Natural killer cell treated with Interleukin-12 subunit alpha and Interleukin-12 subunit beta and Interleukin-15 and Interleukin-18, amount 100 ng/mL, for 72 hours (primary cell): Measurements from ENCODE around the gene PLA2G6. TPM values are rescaled to one million over a fixed set of nuclear protein-coding genes. Genes with fewer than 3 reads are reported as not detected.
A peak's percentile ranks its signal among the peaks of the same experiment; 100 is the strongest.

ENCODE experiments used
- ATAC-seq, 2 donors: fragments of 150-1000 bp; cut with Tn5 transposase in 1 of 2; sonication (Bioruptor Pico), chemical (Tn5 transposase) in 1 of 2; 2 replicates each; pipeline ENCODE4 v1.10.0; 2021
- DNase-seq: peaks from one replicate; pipeline ENCODE4 v3.0.0; 2022; ENCODE audit warnings: low spot score
- H3K27ac Mint-ChIP-seq, 2 donors: 1 replicate in 1 of 2; 2 replicates in 1 of 2; pipeline ENCODE4 v1.8.0; 2022; ENCODE audit warnings: mixed read lengths in 2 of 2, mild to moderate bottlenecking in 1 of 2, moderate library complexity in 1 of 2
- H3K27me3 Mint-ChIP-seq, 2 donors: 1 replicate in 1 of 2; 2 replicates in 1 of 2; pipeline ENCODE4 v1.8.0; 2022; ENCODE audit warnings: mixed read lengths in 2 of 2
- H3K36me3 Mint-ChIP-seq: one replicate; pipeline ENCODE4 v1.8.0; 2022; ENCODE audit warnings: mixed read lengths
- H3K4me1 Mint-ChIP-seq, 2 donors: 1 replicate in 1 of 2; 2 replicates in 1 of 2; pipeline ENCODE4 v1.8.0; 2022; ENCODE audit warnings: low read depth in 2 of 2, mixed read lengths in 2 of 2, mild to moderate bottlenecking in 1 of 2
- H3K4me3 Mint-ChIP-seq: one replicate; pipeline ENCODE4 v1.8.0; 2022; ENCODE audit warnings: mixed read lengths
- H3K9me3 Mint-ChIP-seq: 2 replicates; pipeline ENCODE4 v1.8.0; 2022; ENCODE audit warnings: mixed read lengths
- total RNA-seq, 2 donors: library from RNA; stranded (reverse); gene quantifications; one replicate each; pipeline ENCODE4 v1.2.3, GENCODE V29; 2022

The PLA2G6 gene
- total RNA-seq, 2 donors from 2014 or later = 24.5 to 40.1 TPM

DNA sequence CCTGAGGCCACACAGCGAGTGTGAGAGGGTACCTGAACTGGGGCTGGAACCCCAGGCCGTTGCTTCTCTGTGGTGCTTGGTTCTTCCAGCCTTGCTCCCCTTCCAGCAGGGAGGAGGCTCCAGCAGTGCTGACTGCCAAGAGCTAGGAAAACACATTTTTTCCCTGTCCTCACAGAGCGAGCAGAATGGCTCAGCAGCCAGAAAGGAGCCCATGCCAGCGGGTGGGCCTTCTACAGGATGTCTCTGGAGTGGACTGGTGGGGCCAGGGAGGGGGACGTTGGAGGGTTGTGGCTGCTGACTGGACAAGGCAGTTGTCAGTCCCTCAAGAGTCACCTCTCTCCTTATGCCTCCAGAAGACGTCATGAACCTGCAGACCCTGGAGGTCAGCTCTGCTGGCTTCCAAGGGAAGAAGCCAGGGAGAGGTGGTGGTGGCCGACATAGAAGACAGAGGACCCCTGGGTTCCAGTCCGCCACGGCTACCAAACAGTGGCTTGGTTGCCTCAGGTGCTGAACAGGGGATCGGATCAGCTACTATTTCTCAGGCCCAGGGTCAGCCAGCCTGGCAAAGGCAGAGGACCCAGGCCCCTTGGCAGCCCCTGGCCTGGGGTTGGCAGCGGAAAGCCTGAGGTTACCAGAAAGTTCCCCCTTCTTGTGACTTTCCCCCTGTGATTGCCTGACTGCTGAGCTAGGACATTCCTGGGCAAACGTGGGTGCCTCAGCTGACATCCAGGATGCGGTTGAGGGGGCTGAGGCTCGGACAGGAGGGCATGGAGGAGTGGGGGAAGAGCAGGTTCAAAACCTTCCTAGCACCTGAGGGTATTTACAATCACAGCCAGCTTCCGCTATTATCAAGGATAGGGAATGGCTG lies 23.9 kb upstream of the PLA2G6 start:
- Mint-ChIP-seq H3K4me3 (no peak overlapping the region), H3K27me3 (no peaks in the 10 kb centered on the region)
- no peak for ATAC-seq

DNA sequence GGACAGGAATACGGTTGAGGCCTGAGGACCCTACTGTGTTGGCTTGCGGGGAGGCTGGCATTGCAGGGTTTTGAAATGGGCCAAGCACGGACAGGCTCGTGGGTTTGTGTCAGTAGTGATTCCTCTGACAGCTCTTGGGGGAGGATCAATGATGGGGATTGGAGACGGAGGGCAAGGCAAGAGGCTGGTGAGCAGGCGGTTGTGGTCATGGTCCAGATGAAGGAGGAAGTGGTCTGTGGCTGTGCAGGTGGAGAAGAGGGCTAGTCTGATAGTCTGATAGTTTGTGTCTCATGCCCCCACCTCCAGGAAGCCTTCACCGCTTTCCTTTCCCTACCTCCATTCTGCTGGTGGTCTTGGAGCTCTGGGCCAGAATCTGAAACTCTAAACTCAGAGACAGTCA lies 23.2 kb upstream of the PLA2G6 start:
- H3K36me3 Mint-ChIP-seq = no peaks in the 10 kb centered on the region
- H3K4me1 Mint-ChIP-seq = peaks cover 37 to 52% of the 10 kb centered on the region in 2 donors
- DNase-seq = no peak

More for the DNA sequence above, 23.9 kb upstream of the PLA2G6 start:
- Mint-ChIP-seq H3K27ac (peak overlapping the region in 1 of 2 donors; percentile 86), H3K4me1 (peaks cover 36 to 56% of the 10 kb centered on the region in 2 donors), H3K36me3 (no peaks in the 10 kb centered on the region), H3K9me3 (no peaks in the 10 kb centered on the region)
- DNase-seq = no peak

DNA sequence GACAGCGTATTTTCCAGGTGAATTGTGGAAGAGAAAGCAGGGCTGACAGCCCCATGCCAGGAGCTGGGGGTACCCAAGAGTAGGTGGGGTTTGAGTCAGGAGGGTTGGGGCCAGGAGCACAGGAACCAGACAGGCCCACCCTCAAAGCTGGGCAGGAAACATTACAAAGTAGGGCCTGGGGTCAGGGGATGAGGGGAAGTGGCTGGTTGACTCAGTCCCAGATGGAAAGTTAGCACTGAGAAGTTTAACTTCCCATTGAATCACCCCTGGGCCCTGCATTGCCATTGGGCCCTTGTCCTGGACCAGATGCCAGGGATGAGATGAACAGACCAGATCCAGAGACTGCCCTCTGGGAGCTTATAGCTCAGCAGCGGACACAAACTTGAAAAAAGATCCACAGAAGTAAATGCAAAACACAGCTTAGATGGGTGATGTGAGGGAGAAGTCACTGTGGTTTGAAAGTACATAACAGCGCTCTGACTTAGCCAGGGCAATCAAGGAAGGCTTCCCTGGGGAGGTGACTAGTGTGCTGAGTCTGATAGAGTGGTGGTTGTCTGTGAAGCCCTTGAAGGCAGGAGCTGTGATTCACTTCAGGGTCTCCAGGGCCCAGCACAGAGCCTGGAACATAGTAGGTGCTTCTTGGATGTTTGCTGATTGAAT lies 22.4 kb upstream of the PLA2G6 start:
- Mint-ChIP-seq H3K4me3 (peak overlapping the region; percentile 78), H3K27ac (peak overlapping the region; percentile 64 to 86), H3K9me3 (no peaks in the 10 kb centered on the region), H3K36me3 (no peaks in the 10 kb centered on the region), H3K4me1 (peaks cover 45 to 54% of the 10 kb centered on the region in 2 donors), H3K27me3 (no peaks in the 10 kb centered on the region)
- ATAC-seq (no peak), DNase-seq (no peak)

More for the DNA sequence above, 23.2 kb upstream of the PLA2G6 start:
- Mint-ChIP-seq H3K27me3 (no peaks in the 10 kb centered on the region), H3K4me3 (peak overlapping the region; percentile 78), H3K27ac (peak overlapping the region; percentile 64 to 86), H3K9me3 (no peaks in the 10 kb centered on the region)
- no peak for ATAC-seq

DNA sequence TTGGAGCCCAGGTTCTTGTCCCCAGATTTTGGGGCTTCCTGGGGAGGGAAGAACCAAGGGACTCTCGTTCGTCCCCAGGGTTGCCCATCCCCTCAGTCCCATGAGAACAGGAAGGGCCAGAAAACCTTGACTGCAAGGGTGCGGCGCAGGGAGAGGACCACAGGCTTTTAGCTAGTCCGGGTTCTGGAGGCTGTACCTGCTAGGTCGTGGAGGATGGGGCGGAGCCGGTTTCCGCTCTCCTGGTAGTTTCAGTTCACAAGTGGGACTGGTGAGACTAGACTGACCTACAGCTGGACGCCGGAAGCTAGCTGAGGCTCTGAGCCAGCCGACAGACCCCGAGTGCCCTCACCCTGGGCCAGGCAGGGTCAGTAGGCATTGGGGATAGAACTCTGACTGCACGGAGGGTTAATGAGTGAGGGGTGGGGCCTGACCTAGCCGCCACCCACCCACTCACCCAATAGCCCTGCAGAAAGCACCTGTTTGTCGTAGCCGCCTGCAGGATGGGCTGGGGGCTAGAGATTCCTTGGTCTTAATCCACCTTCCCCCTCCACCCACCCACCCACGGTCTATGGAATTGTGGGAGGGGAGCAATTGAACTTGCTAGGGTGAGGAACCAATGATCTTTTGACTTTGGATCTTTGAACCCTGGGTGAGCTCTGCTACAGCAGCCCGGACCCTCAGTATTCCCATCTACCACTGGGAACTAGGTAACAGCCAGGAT lies 21.6 kb upstream of the PLA2G6 start:
- peak in 1 of 2 donors; percentile 3 for ATAC-seq
- H3K27me3 Mint-ChIP-seq = no peaks in the 10 kb centered on the region
- no peaks in the 10 kb centered on the region for H3K36me3 Mint-ChIP-seq
- H3K9me3 Mint-ChIP-seq = no peaks in the 10 kb centered on the region
- no peak for DNase-seq
- H3K4me3 Mint-ChIP-seq = peak overlapping the region; percentile 78
- H3K4me1 Mint-ChIP-seq = peaks cover 52 to 53% of the 10 kb centered on the region in 2 donors
- H3K27ac Mint-ChIP-seq = peak overlapping the region; percentile 64 to 86

DNA sequence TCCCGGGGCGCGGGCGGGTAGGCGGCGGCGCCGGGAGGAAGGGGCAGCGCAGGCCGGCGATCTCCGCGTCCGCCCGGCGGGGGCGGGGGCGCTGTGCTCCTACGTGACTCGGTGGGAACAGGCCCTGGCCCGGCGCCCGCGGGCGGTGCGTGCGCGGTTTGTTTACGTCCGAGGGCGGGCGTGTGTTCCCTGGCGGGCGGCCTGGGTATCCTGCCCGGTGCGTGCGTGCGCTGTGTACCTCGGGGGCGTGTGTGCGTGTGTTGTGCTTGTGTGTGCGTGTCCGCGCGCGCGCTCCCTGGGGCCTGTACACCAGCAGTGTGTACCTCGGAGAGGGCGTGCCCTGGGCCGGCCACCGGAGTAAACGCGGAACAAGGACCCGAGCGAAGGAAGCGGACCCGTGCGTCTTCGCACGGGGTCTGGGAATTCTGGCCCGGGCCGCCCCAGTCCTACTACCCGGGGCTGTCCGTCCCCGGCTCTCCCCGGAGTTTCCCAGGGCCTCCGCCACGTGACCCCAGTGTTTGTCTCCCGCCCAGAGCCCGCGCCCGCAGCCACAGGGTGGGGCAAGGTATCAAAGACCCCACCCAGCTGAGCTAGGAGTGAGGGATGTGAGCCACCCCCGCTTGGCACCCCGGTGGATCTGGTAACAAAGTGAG lies 20.9 kb upstream of the PLA2G6 start:
- ATAC-seq = peak; percentile 58 to 63
- Mint-ChIP-seq H3K4me1 (peaks cover 45 to 53% of the 10 kb centered on the region in 2 donors), H3K36me3 (no peaks in the 10 kb centered on the region), H3K27ac (peak overlapping the region; percentile 64 to 86), H3K4me3 (peak overlapping the region; percentile 78), H3K27me3 (no peaks in the 10 kb centered on the region), H3K9me3 (no peaks in the 10 kb centered on the region)
- peak; percentile 81 for DNase-seq

DNA sequence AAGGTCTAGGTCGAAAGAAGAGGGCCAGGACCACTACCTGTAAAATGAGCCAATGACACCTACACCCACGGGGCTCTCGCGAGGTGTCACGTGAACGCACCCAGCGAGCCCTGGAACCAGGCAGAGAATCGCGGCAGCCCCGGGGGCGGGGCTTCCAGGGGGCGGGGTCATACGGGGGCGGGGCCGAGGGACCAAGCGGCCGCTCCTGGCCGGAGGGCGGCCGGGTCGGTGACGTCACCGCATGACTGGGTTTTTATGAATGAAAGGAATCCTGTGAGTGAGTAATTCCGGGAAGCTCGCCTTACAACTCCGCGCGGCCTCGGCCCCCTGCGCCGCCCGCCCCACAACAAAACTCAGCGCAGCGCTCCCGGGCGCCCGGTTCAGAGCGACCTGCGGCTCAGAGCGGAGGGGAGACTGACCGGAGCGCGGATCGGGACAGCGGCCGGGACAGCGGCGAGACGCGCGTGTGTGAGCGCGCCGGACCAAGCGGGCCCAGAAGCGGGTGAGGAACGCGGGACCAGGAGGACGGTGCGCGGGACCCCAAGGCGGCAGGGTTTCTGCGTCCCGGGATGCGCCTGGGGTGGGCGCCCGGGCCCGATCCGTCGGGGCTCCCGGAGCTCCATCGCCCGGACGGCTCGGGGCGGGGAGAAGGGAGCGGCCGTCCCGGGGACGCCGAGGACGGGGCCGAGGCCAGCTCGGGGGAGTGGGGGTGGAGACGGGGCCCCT lies 20.2 kb upstream of the PLA2G6 start, which contains the start of gene MAFF:
TSS of gene MAFF (plus strand) at position 284 of the 726 bp plus-strand sequence. CDS start 11,860 bp downstream, outside the sequence.
- Mint-ChIP-seq H3K9me3 (no peaks in the 10 kb centered on the region), H3K27ac (peak within 1 kb of the TSS; percentile 93), H3K4me3 (peak within 1 kb of the TSS; percentile 95), H3K36me3 (no peaks in the 10 kb centered on the region), H3K27me3 (no peaks in the 10 kb centered on the region), H3K4me1 (peaks cover 44 to 53% of the 10 kb centered on the region in 2 donors)
- DNase-seq (peak; percentile 95), ATAC-seq (peak; percentile 85 to 87)

DNA sequence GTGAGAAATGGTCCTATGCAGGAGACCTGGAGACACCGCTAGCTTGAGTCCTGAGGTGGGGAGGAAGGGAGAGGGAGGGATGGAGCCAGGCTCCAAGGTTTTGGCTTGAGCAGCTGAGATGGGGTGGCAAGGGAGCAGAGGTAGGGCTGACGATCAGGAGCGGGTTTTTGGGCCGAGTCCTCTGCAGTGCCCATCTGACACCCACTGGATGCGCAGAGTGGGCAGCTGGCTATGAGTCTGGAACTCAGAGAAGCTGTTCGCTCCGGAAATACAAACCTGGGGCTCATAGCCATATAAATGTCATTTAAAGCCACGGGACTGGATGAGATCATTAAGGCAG lies 19.7 kb upstream of the PLA2G6 start:
- H3K9me3 Mint-ChIP-seq = no peaks in the 10 kb centered on the region
- H3K27ac Mint-ChIP-seq = peak overlapping the region; percentile 93
- ATAC-seq (no peak), DNase-seq (no peak)
- no peaks in the 10 kb centered on the region for H3K36me3 Mint-ChIP-seq
- H3K27me3 Mint-ChIP-seq = no peaks in the 10 kb centered on the region
- peak overlapping the region; percentile 95 for H3K4me3 Mint-ChIP-seq
- H3K4me1 Mint-ChIP-seq = peaks cover 44 to 53% of the 10 kb centered on the region in 2 donors

DNA sequence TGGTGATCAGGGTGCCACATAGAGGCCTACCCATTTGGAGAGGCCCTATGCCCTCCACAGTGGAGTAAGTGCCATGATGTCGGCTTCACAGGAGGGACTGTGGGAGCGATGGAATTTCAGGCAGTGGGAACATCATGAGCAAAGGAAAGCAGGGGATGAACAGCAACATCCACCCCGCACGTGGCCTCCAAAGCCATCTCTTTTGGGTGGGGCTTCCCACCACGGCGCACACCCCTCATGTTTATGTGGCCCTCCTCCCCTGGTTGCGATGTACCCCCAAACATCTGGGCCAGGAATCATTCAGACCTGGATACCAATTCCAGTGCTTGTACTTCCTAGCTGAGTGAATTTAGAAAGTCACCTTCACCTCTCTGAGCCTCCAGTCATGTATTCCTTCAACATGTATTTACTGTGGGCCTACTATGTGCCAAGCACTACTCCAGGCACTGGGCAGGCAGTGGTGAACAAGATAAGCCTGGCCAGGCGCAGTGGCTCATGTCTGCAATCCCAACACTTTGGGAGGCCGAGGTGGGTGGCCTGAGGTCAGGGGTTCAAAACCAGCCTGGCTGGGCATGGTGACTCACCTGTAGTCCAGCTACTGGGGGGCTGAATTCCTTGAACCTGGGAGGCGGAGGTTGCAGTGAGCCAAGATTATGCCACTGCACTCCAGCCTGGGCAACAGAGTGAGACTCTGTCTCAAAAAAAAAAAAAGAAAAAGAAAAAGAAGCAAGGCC lies 18.4 kb upstream of the PLA2G6 start:
- ATAC-seq (no peak), DNase-seq (no peak)
- Mint-ChIP-seq H3K36me3 (no peaks in the 10 kb centered on the region), H3K27ac (peak overlapping the region; percentile 93), H3K4me3 (peak overlapping the region; percentile 95), H3K4me1 (peaks cover 38 to 50% of the 10 kb centered on the region in 2 donors), H3K9me3 (no peaks in the 10 kb centered on the region), H3K27me3 (no peaks in the 10 kb centered on the region)

DNA sequence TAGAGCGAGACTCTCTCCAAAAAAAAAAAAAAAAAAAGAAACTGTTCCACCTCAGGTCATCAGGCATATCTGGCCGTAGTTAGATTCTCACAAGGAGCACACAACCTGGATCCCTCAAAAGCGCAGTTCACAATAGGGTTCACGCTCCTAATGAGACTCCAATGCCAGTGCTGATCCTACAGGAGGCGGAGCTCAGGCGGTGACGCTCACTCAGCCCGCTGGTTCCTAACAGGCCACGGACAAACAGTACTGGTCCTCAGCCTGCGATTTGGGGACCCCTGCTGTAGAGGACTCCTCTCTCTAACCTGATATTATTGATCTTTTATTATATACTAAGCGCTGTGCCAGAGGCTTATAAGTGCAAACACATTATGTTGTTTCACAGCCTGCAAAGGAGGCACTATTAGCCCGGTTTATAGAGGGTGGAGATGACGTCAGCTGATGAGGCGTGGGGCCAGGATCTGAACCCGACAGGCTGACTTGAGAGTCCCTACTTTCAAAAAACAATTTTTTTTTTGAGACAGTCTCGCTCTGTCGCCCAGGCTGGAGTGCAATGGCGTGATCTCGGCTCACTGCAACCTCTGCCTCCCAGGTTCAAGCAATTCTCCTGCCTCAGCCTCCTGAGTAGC lies 15.3 kb upstream of the PLA2G6 start:
- Mint-ChIP-seq H3K4me1 (peaks cover 27 to 37% of the 10 kb centered on the region in 2 donors), H3K4me3 (no peak overlapping the region), H3K36me3 (no peaks in the 10 kb centered on the region), H3K27ac (no peak overlapping the region), H3K9me3 (no peaks in the 10 kb centered on the region), H3K27me3 (peaks cover 0 to 4% of the 10 kb centered on the region in 2 donors)
- no peak for ATAC-seq
- no peak for DNase-seq

DNA sequence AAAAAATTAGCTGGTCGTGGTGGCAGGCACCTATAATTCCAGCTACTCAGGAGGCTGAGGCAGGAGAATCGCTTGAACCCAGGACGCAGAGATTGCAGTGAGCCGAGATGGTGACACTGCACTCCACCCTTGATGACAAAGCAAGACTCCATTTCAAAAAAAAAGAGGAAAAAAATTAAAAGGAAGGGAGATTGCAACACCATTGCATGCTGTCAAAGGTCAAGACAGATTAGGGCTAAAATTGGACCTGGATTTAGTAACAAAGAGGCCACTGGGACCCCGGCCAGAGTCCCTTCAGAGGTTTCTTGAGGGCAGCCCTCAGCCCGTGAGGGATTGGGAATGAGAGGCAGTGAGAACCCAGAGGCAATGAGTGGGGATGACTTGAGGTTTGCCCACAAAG lies 11.9 kb upstream of the PLA2G6 start:
- H3K9me3 Mint-ChIP-seq = no peaks in the 10 kb centered on the region
- H3K27ac Mint-ChIP-seq = peak overlapping the region in 1 of 2 donors; percentile 37
- H3K4me1 Mint-ChIP-seq = peaks cover 12 to 13% of the 10 kb centered on the region in 2 donors
- ATAC-seq (no peak), DNase-seq (no peak)
- H3K27me3 Mint-ChIP-seq = peaks cover 0 to 5% of the 10 kb centered on the region in 2 donors
- H3K4me3 Mint-ChIP-seq = peak overlapping the region; percentile 27
- H3K36me3 Mint-ChIP-seq = no peaks in the 10 kb centered on the region

DNA sequence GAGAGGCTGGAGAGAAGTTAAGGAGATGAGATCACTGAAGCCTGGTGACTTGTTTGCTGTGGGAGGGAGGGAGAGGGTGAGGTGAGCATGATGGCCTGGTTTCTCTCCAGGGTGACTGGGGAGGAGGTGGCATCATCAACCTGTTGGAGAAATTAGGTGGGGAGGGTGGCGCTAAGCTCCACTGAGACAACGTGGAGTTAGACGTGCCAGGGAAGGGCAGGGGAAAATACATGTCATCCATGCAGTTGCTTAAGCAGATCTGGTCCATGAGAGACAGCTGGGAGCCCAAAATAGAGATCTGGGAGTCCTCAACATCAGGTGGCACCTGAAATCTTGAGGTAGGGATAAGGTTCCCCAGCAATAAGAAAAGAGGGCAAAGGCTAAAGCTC lies 10.8 kb upstream of the PLA2G6 start:
- Mint-ChIP-seq H3K27me3 (peaks cover 0 to 5% of the 10 kb centered on the region in 2 donors), H3K27ac (peak overlapping the region; percentile 15 to 64), H3K36me3 (no peaks in the 10 kb centered on the region), H3K4me1 (peaks cover 9 to 13% of the 10 kb centered on the region in 2 donors), H3K4me3 (no peak overlapping the region), H3K9me3 (no peaks in the 10 kb centered on the region)
- no peak for DNase-seq
- ATAC-seq = no peak
